HL-60 (cell line): ENCODE measurements around the gene LRPAP1.

ENCODE experiments used
- DNase-seq, 2 experiments: peaks; one replicate each; pipeline ENCODE4 v3.0.0-alpha.2; 2010 to 2020; ENCODE audit warnings: low read depth in 1 of 2, low spot score in 1 of 2
- H3K27ac ChIP-seq: fragments of 250-450 bp; sonication (Bioruptor Pico); replicated peaks from 2 replicates; pipeline ENCODE4 v1.5.1; 2020; ENCODE audit warnings: mild to moderate bottlenecking, moderate library complexity
- H3K27me3 ChIP-seq: fragments of 250-450 bp; sonication (Bioruptor Pico); 2 replicates; pipeline ENCODE4 v1.5.1; 2021; ENCODE audit warnings: mild to moderate bottlenecking, moderate library complexity; ENCODE audit not compliant: insufficient read depth, poor library complexity, severe bottlenecking
- H3K4me3 ChIP-seq: replicated peaks from 2 replicates; pipeline ENCODE4 v1.5.1; 2011; ENCODE audit warnings: mild to moderate bottlenecking, control low read depth, low read length; ENCODE audit not compliant: insufficient read depth
- CTCF ChIP-seq: IDR thresholded peaks from one replicate; pipeline ENCODE4 v1.5.1; 2011; ENCODE audit warnings: low read length, control low read depth, inconsistent platforms; ENCODE audit not compliant: insufficient read depth
- GABPA ChIP-seq: IDR thresholded peaks from 2 replicates; pipeline ENCODE4 v1.6.1; 2012; ENCODE audit warnings: low read depth
- POLR2AphosphoS5 ChIP-seq: IDR thresholded peaks from 2 replicates; pipeline ENCODE4 v1.6.1; 2012; ENCODE audit warnings: low read depth
- REST ChIP-seq: IDR thresholded peaks from 2 replicates; pipeline ENCODE4 v1.6.1; 2012; ENCODE audit warnings: low read depth; ENCODE audit not compliant: insufficient replicate concordance
- SPI1 ChIP-seq: IDR thresholded peaks from 2 replicates; pipeline ENCODE4 v1.6.1; 2012; ENCODE audit warnings: low read depth, mild to moderate bottlenecking, borderline replicate concordance

Gene LRPAP1

GRCh38 chr4:3489451-3489962 is 42.7 kb downstream of the LRPAP1 start:
- no peak overlapping the region for H3K27ac ChIP-seq
- DNase-seq: no peak
- H3K27me3 ChIP-seq: peaks cover 27% of the 10 kb centered on the region
- no peak for TF ChIP-seq POLR2AphosphoS5
- TF ChIP-seq SPI1: no peak
- no peak for TF ChIP-seq GABPA
- no peak for TF ChIP-seq CTCF
- no peak overlapping the region for H3K4me3 ChIP-seq

- Histone ChIP-seq H3K27ac (no peak overlapping the region), H3K4me3 (no peak overlapping the region), H3K27me3 (peaks cover 34% of the 10 kb centered on the region)
- TF ChIP-seq CTCF: no peak
- TF ChIP-seq GABPA: no peak
- TF ChIP-seq SPI1: no peak
- no peak for TF ChIP-seq REST
- no peak for TF ChIP-seq POLR2AphosphoS5
- DNase-seq: no peak
Observed at GRCh38 chr4:3488820-3489219, 43.4 kb downstream of the LRPAP1 start.

GRCh38 chr4:3487861-3488260 is 44.4 kb downstream of the LRPAP1 start:
- no peak for TF ChIP-seq GABPA
- TF ChIP-seq REST: no peak
- no peak for TF ChIP-seq SPI1
- TF ChIP-seq CTCF: no peak
- TF ChIP-seq POLR2AphosphoS5: no peak
- Histone ChIP-seq H3K27me3 (peaks cover 37% of the 10 kb centered on the region), H3K27ac (no peak overlapping the region), H3K4me3 (no peak overlapping the region)
- no peak for DNase-seq
